Upper lobe of right lung (tissue), 1 donor: ENCODE data around the gene SETMAR. TPM values are rescaled to one million over a fixed set of nuclear protein-coding genes. Genes with fewer than 3 reads are reported as not detected.

Source experiments
- ATAC-seq: fragments of 200-7000 bp; cut with Tn5 transposase; one replicate; pipeline ENCODE4 v1.9.1; 2020; ENCODE audit warnings: mild to moderate bottlenecking, moderate library complexity
- DNase-seq: peaks from one replicate; pipeline ENCODE4 v3.0.0-alpha.2; 2020
- H3K27ac ChIP-seq: fragments of 200-600 bp; one replicate; pipeline ENCODE4 v1.8.0; 2022
- H3K27me3 ChIP-seq: fragments of 200-600 bp; one replicate; pipeline ENCODE4 v1.8.0; 2022; ENCODE audit warnings: mild to moderate bottlenecking
- H3K36me3 ChIP-seq: fragments of 200-600 bp; one replicate; pipeline ENCODE4 v1.8.0; 2022
- H3K4me1 ChIP-seq: fragments of 200-600 bp; one replicate; pipeline ENCODE4 v1.8.0; 2022
- H3K4me3 ChIP-seq: fragments of 200-600 bp; one replicate; pipeline ENCODE4 v1.8.0; 2022; ENCODE audit warnings: mild to moderate bottlenecking
- H3K9me3 ChIP-seq: fragments of 200-600 bp; one replicate; pipeline ENCODE4 v1.8.0; 2022
- intact Hi-C: fragments of 100-400 bp; cut with DNase I; formaldehyde crosslinking; loops from one replicate; pipeline ENCODE4 v1.11.0; 2022
- total RNA-seq: library from RNA; stranded (reverse); fragmentation: NEBNext Ultra II Directional; extraction: Animal tissue kit (Norgen Biotek cat#: 25700); gene quantifications from one replicate; pipeline ENCODE4 v1.2.1, GENCODE V29; 2021
- TF ChIP-seq, protein P1 (sequence below): fragments of 200-600 bp; IDR thresholded peaks from one replicate; pipeline ENCODE4 v1.8.0; 2022; ENCODE audit warnings: antibody characterized with exemption
- donor health status: DM: no; HTN: yes; CAD: no; lungs with severe emphysema.

Gene SETMAR
- total RNA-seq, 1 donor from 2014 or later = 16.6 TPM

DNA sequence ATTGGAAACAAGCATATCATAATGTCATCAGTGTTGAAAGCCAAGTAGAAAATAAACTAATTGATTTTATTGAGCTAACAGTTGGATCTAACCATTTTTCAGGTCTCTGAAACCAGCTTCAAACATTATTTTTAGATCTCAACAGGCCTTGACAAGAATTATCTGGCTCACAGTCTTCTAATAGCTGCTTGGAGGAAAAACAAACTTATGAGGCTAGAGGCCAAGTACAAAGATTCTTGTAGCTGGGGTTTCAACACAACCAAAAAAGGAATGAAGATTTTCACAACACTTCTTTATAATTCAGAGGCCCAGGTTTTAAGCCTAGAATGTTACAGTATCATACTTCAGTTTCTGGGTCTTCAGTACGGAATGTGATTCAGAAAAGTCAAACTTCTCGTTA lies 3.7 kb downstream of the SETMAR start:
- ATAC-seq (no peak), DNase-seq (no peak)
- intact Hi-C loops = no loop called here
- TF ChIP-seq, protein P1, sequence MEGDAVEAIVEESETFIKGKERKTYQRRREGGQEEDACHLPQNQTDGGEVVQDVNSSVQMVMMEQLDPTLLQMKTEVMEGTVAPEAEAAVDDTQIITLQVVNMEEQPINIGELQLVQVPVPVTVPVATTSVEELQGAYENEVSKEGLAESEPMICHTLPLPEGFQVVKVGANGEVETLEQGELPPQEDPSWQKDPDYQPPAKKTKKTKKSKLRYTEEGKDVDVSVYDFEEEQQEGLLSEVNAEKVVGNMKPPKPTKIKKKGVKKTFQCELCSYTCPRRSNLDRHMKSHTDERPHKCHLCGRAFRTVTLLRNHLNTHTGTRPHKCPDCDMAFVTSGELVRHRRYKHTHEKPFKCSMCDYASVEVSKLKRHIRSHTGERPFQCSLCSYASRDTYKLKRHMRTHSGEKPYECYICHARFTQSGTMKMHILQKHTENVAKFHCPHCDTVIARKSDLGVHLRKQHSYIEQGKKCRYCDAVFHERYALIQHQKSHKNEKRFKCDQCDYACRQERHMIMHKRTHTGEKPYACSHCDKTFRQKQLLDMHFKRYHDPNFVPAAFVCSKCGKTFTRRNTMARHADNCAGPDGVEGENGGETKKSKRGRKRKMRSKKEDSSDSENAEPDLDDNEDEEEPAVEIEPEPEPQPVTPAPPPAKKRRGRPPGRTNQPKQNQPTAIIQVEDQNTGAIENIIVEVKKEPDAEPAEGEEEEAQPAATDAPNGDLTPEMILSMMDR = no peak
- Histone ChIP-seq H3K4me1 (peaks cover 35% of the 10 kb centered on the region), H3K36me3 (no peaks in the 10 kb centered on the region), H3K27me3 (no peaks in the 10 kb centered on the region), H3K9me3 (no peaks in the 10 kb centered on the region), H3K27ac (peak overlapping the region; percentile 33), H3K4me3 (no peak overlapping the region)

DNA sequence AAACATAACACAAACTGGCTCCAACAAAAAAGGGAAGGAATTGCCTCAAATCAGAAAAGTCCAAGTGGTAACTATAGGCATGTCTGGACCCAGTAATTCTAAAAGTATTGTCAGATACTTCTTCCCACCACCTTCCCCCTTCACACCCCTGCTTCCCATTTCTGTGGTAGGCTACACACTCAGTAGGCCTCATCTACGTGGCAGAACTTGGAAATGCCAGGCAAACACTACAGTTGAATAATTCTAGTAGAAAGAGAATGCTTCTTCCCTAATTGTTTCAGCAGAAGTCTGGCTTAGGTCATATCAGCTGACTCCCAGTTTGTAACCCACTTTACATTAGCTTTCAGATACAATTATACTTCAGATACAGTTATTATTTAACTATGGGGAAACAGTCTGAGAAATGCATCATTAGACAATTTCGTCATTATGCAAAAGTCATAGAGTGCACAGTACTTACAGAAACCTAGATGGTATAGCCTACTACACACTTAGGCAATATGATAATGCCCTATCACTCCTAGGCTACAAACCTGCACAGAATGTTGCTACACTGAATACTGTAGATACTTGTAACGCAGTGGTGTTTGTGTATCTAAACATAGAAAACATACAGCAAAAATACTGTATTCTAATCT lies 6.4 kb downstream of the SETMAR start:
- peaks cover 11% of the 10 kb centered on the region for H3K36me3 ChIP-seq
- ATAC-seq (peak; percentile 82), DNase-seq (no peak)
- no peaks in the 10 kb centered on the region for H3K9me3 ChIP-seq
- H3K27ac ChIP-seq = peak overlapping the region; percentile 44
- H3K4me3 ChIP-seq = no peak overlapping the region
- H3K4me1 ChIP-seq = peaks cover 24% of the 10 kb centered on the region
- intact Hi-C loops = no loop called here
- TF ChIP-seq, protein P1 = no peak
- no peaks in the 10 kb centered on the region for H3K27me3 ChIP-seq

DNA sequence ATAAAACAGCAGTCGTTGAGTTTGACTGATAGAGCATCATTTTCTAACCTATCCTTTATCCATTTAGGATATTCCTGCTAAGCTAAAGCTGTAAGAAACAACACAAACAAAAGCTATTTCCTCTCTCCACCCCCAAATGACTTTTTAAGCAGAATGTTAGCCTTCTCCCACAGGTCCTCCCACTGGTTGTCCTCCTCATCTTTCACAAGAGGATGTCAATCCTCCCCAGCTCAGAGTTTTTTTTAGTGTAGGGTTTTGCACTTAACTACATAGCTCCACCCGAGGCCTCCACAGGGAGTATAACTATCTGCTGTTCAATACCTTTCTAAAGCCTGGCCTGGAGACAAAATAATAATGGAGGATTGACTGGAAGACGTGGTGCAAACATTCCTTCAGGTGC lies 7.8 kb downstream of the SETMAR start:
- no peak for DNase-seq
- Histone ChIP-seq H3K9me3 (no peaks in the 10 kb centered on the region), H3K36me3 (peaks cover 20% of the 10 kb centered on the region), H3K4me1 (peaks cover 10% of the 10 kb centered on the region), H3K27ac (no peak overlapping the region), H3K27me3 (no peaks in the 10 kb centered on the region), H3K4me3 (no peak overlapping the region)
- TF ChIP-seq, protein P1 = no peak
- intact Hi-C loops = no loop called here
- ATAC-seq = no peak

DNA sequence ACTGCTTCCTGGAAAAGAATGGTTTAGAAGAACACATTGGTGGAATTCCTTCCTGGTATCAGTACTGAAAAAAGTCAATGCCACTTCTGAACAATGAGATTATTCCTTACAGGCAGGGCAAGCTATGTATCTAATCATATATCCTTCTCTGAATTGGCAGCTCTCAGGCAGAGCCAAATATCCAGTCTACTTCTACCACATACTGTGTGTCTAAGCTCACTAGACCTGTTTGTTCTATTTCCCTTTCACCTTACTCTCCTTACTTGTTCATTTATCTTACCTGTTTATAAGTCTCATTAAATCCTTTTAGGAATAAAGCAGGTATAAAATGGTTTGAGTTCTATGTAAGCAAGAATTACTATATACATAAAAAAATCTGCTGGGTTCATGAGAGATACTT lies 8.3 kb downstream of the SETMAR start:
- Histone ChIP-seq H3K27ac (no peak overlapping the region), H3K4me1 (peaks cover 9% of the 10 kb centered on the region), H3K27me3 (no peaks in the 10 kb centered on the region), H3K9me3 (no peaks in the 10 kb centered on the region), H3K36me3 (peaks cover 21% of the 10 kb centered on the region), H3K4me3 (no peak overlapping the region)
- DNase-seq = no peak
- TF ChIP-seq, protein P1 = no peak
- intact Hi-C loops = no loop called here
- no peak for ATAC-seq

DNA sequence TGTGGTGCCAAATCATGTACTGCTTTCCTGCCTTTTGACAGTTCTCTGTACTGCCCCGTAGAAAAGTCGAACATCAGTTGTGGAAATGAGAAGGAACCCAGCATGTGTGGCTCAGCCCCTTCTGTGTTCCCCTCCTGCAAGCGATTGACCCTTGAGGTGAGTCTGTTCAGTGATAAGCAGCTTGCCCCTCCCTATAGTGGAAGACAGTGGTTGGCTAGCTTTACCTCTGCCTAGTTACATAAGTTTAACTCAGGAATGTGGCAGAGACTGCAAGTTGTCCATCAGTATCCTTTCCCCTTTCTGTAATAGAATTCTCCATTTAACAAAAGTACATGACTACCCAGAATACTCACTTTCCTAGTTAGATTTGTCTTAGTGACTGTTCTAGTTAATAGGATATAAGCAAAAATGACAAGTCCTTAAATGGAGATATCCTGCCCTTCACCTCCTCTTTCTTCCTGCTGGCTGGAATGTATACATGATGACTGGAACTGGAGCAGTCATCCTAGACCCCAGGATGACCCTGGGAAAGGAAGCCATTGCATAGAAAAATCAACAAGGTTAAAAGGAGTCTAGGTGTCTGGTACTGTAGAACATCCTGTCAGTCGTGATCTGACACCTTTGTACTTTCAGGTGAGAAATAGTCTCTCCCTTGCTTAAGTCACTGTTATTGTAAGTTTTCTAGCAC lies 10.6 kb downstream of the SETMAR start:
- H3K27ac ChIP-seq = no peak overlapping the region
- no peak for ATAC-seq
- peaks cover 30% of the 10 kb centered on the region for H3K36me3 ChIP-seq
- H3K4me1 ChIP-seq = peaks cover 8% of the 10 kb centered on the region
- no peak for DNase-seq
- H3K9me3 ChIP-seq = no peaks in the 10 kb centered on the region
- TF ChIP-seq, protein P1 = no peak
- no peaks in the 10 kb centered on the region for H3K27me3 ChIP-seq
- intact Hi-C loops = no loop called here
- no peak overlapping the region for H3K4me3 ChIP-seq
